ENCODE data around the gene CCDC187.

The CCDC187 gene

DNA sequence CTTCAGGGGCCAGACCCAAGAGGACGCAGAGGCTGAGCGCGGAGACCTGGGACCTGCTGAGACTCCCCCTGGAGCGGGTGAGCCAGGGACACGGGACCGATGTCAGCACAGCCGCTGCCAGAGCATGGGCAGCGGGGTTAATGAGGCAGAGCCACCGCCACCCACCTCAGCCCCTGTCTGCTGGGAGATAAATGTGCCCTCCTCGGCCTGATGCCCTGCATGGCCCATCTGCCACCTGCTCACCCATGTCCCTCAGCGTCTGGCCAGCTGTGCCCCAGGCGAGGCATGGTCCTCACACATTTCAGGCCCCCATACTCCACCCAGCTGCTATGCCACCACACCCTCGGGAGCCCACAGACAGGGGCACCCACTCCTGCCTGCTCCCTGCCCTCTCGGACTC lies 44.8 kb upstream of the CCDC187 start:
- intact Hi-C loops (cut with DNase I; ENCODE audit: low total_unique reads): no loop called here
- TF ChIP-seq, protein P1, sequence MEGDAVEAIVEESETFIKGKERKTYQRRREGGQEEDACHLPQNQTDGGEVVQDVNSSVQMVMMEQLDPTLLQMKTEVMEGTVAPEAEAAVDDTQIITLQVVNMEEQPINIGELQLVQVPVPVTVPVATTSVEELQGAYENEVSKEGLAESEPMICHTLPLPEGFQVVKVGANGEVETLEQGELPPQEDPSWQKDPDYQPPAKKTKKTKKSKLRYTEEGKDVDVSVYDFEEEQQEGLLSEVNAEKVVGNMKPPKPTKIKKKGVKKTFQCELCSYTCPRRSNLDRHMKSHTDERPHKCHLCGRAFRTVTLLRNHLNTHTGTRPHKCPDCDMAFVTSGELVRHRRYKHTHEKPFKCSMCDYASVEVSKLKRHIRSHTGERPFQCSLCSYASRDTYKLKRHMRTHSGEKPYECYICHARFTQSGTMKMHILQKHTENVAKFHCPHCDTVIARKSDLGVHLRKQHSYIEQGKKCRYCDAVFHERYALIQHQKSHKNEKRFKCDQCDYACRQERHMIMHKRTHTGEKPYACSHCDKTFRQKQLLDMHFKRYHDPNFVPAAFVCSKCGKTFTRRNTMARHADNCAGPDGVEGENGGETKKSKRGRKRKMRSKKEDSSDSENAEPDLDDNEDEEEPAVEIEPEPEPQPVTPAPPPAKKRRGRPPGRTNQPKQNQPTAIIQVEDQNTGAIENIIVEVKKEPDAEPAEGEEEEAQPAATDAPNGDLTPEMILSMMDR (IDR thresholded peaks at IDR 0.05): no peak
- Histone ChIP-seq H3K27me3 (no peaks in the 10 kb centered on the region), H3K4me3 (no peak overlapping the region), H3K4me1 (peaks cover 0 to 30% (median 19%) of the 10 kb centered on the region in 4 donors), H3K9me3 (no peaks in the 10 kb centered on the region), H3K27ac (no peak overlapping the region), H3K36me3 (peaks cover 0 to 17% (median 11%) of the 10 kb centered on the region in 3 donors)
- DNase-seq: no peak

DNA sequence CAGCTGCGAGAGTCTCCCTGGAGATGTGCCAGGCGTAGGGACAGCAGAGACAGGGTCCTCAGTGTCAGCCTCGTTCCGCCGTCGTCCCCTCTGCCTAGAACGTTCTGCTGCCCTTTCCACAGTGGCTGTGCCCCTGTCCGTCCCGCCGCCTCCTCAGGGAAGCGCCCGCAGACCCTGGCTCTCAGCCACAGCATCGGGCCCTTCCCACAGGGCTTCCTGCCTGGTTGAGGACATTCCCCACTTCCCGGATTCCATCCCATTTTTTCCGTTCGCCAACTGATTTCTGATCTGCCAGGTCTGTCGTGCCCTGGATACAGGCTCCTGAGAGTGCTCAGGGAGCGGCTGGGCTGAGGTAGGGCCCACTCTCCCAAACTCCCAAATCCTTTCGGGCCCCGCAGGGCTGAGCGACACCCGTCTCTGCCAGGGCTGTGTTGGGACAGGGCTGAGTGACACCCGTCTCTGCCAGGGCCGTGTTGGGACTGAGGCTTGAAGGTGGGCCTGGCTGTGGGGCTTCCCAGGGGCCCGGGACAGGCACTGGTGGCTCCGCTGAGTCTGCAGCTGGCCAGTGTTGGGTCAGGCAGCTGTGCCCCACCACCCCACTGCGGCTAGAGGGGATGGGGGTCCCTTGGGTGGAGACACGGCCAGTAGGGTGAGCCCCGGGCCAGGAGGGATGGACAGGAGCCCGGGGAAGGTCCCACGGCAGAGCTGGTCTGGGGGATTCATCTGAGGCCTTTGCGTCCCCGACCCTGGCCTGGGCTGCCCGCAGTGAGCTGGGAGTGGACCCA lies 43.8 kb upstream of the CCDC187 start:
- H3K4me3 ChIP-seq: no peak overlapping the region
- intact Hi-C loops (cut with DNase I; ENCODE audit: low total_unique reads): no loop called here
- H3K27ac ChIP-seq: no peak overlapping the region
- H3K9me3 ChIP-seq: no peaks in the 10 kb centered on the region
- no peak for DNase-seq
- peaks cover 0 to 17% (median 11%) of the 10 kb centered on the region in 3 donors for H3K36me3 ChIP-seq
- TF ChIP-seq, protein P1 (IDR thresholded peaks at IDR 0.05): no peak
- no peaks in the 10 kb centered on the region for H3K27me3 ChIP-seq
- H3K4me1 ChIP-seq: peaks cover 0 to 35% (median 23%) of the 10 kb centered on the region in 4 donors

DNA sequence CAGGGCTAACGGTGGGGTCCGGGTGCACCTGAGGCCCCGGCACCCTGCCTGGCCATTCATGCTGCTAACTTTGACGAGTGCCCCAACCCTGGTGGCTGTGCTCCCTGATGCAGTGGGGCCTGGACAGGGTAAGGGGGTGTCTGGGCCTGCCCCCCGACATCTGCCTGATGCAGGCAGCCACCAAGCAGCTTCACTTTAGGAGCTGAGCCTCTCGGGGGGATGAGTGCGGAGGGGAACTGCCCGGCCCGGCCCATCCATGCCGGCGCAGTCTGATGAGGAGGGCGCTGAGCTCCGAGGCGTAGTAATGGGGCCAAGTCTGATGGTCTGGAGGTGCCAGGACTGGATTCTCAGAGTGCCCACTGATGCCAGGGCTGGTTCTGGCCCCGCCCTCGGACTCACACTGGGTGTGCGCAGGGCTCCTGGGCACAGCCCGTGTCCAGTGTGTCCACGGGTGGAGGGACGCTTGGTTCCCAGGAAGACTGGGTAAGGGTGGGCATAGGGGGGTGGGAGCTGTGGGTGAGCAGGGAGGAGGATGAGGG lies 43.1 kb upstream of the CCDC187 start:
- H3K9me3 ChIP-seq: no peaks in the 10 kb centered on the region
- peaks cover 0 to 17% (median 11%) of the 10 kb centered on the region in 3 donors for H3K36me3 ChIP-seq
- H3K27ac ChIP-seq: no peak overlapping the region
- DNase-seq: no peak
- H3K27me3 ChIP-seq: no peaks in the 10 kb centered on the region
- TF ChIP-seq, protein P1 (IDR thresholded peaks at IDR 0.05): no peak
- intact Hi-C loops (cut with DNase I; ENCODE audit: low total_unique reads): no loop called here
- peaks cover 0 to 42% (median 29%) of the 10 kb centered on the region in 4 donors for H3K4me1 ChIP-seq
- no peak overlapping the region for H3K4me3 ChIP-seq

DNA sequence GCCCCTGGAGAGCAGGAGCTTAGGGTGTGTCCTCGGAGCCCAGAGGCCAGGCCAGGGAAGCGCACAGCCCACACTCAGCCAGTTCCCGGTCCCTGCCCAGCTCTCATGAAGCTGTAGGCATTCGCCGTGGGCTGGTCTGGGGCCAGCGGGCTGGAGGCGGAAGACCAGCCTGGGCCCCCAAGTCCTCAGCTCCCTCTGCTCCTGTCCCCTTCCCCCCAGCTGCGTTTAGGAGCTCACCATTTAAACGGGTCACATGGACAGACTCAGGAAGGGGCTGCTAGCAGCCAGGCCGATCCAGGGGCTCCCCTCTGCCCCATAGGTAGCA lies 42.2 kb upstream of the CCDC187 start:
- TF ChIP-seq, protein P1 (IDR thresholded peaks at IDR 0.05): no peak
- peaks cover 0 to 17% (median 11%) of the 10 kb centered on the region in 3 donors for H3K36me3 ChIP-seq
- peak overlapping the region; percentile 59 to 77 for H3K27ac ChIP-seq
- DNase-seq: no peak
- H3K9me3 ChIP-seq: no peaks in the 10 kb centered on the region
- peak overlapping the region; percentile 39 to 45 for H3K4me3 ChIP-seq
- intact Hi-C loops (cut with DNase I; ENCODE audit: low total_unique reads): no loop called here
- H3K27me3 ChIP-seq: no peaks in the 10 kb centered on the region
- H3K4me1 ChIP-seq: peaks cover 0 to 41% (median 31%) of the 10 kb centered on the region in 4 donors

DNA sequence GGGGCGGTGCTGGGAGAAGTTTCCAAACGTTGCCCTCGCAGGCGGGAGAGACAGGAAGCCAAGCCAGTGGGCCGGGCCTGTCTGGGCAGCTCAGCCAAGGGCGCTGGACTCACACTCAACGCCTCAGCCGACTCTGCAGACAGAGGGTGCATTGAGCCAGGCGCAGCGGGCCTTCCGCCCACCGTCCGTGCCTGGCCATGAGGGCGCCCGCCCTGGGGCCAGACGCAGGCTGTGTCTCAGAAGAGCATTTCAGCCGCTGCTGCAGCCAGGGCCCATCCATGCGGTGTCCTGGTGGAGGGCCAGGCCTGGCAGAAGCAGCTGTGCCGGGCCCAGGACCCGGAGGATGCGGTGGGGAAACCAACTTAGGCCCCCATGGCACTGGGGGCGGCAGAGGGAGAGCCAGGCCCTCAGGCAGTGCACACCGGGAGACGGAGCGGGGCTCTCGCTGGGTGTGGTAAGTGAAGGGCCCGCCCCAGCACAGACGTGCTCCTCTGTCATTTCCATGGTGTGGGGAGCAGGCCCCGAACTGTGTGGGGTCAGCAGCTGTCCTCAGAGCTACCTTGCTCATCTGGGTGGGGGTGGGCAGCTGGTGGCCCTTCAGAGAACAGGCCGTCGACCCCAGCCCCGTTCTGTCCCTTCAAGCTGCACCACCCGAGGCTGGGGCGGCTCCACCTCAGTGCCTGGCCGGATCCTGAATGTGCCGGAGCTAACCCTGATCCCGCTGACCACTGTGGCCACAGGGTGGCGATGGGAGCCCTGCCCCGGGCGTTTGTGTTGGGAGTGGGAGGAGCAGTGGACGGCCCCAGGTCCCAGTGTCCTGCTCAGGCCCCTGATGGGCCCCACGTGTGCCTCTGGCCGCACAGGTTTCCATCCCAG lies 41.6 kb upstream of the CCDC187 start:
- peak; percentile 72 to 89 for DNase-seq
- Histone ChIP-seq H3K4me3 (peak overlapping the region; percentile 39 to 45), H3K4me1 (peaks cover 0 to 41% (median 31%) of the 10 kb centered on the region in 4 donors), H3K27me3 (no peaks in the 10 kb centered on the region), H3K27ac (peak overlapping the region; percentile 59 to 77), H3K9me3 (no peaks in the 10 kb centered on the region), H3K36me3 (peaks cover 0 to 23% (median 11%) of the 10 kb centered on the region in 3 donors)
- TF ChIP-seq, protein P1 (IDR thresholded peaks at IDR 0.05): peak; percentile 46 to 57
- intact Hi-C loops (cut with DNase I; ENCODE audit: low total_unique reads): no loop called here
